Measurements from ENCODE around the gene TMED1.
A peak's percentile ranks its signal among the peaks of the same experiment; 100 is the strongest.

The TMED1 gene

DNA sequence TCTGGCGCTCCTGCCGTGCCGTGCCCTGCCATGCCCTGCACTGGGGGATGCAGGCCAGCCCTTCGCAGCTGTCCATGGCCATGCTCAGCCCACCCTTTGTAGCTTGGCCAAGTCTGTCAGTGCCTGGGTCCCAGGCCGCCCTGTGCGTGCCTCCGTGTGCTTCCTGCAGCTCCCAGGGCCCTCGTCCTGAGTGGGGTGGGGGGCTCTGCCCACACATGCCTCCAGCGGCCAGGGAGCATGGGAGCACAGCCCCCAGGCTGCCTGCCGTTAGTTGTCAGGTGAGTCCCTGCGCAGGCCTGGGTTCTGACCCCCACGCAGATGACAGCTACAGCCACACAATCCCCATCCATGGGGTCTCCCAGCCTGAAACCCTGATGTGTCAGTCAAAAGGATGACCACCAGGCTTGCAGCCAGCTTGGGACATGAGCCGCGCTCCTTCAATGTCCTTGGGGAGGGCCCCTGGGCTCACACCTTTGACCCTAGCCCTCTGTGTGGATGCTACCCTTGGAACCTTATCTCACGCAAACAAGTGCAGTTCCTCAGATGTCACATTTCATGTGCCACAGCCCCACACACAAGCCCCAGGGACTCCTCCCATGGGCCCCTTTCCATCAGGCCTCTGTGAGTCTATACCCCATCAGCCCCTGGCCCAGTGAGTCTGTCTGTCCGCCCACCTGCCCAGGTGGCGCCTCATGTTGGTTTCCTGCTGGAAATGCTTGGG lies 24.5 kb downstream of the TMED1 start:
- no peak for DNase-seq (ENCODE audit: low spot score)

DNA sequence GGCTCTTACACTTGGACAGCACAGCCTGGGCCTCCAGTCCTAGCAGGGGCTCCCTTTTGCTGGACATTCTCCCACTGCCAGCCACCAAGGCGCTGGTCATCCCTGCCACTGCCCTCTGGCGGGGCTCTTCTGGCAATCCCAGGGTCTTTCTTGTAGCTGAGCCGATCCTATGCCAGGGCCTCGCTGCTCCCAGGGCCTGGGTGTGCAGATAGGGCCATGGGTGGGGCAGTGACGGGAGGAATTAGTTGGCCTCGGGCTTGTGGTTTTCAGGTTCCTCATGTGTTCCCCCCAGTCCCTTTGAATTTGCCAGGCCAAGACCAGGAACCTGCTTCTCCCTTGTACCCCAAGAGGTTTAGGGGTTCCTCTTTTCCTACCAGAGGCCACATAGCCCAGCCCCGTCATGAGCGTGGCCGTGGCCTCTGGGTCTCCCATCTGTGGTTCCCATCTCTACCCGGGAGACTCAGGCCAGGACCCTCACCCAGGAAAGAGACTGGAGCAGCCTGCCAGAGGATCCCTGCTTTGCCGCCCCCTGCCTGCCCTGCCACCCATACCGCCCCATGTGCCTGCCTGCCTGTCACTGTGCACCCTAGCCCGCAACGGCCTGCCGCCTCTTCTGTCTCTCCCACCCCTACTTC lies 26.2 kb downstream of the TMED1 start:
- peak; percentile 29 for DNase-seq (ENCODE audit: low spot score)

DNA sequence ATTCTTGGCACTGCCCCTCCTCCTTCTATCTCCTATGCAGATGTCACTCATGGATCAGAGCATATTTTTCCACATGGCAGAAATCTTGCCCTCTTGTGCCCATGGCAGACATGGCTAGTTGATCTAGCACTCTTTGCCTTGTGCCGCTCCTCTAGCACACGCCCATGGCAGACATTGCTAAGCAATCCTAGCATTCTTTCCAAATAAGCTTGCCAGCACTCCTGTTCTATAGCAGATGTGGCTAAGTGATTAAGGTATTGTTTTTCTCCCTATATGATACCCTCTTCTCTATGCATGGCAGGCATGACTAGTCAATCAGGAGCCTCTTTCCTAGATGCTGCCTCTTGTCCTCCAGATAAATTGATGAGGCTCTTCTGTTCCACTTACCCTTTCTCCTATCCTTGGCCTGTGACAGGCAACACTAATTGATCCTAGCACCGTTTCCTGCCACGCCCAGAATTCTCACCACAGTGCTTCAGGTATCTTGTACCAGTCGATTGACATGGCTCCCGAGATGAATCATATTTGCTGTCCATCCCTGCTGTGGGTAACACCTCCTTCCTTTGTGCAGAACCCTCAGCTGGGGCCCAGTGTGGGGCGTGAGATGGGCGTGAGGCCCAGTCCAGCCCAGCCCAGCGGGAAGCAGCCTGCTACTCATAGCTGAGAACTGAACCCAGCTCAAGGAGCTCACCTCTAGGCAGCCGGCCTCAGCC lies 26.9 kb downstream of the TMED1 start:
- no peak for DNase-seq (ENCODE audit: low spot score)

DNA sequence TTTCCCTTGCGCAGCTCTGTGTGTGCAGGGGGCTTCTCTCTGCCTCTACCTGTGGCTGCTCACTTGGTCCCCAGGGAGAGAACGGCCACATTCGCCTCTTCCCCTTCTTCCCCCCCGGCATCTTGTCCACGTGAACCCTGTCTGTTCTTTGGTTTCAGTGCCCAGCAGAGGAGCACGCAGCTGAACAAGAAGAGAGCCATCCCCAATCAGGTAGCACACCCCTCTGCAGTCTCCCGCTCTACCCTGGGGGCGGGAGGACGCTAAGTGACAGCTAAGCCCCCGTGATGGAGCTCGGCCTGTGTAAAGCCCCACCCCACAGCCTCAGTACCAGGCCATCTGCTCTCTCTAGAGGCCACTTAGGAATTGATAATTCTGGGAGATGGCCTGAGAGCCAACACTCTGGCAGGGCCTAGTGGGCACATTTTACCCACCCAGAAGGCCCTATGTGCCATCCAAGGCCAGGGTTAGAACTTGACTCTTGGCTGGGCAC lies 30.2 kb downstream of the TMED1 start:
- peak; percentile 53 for DNase-seq (ENCODE audit: low spot score)

DNA sequence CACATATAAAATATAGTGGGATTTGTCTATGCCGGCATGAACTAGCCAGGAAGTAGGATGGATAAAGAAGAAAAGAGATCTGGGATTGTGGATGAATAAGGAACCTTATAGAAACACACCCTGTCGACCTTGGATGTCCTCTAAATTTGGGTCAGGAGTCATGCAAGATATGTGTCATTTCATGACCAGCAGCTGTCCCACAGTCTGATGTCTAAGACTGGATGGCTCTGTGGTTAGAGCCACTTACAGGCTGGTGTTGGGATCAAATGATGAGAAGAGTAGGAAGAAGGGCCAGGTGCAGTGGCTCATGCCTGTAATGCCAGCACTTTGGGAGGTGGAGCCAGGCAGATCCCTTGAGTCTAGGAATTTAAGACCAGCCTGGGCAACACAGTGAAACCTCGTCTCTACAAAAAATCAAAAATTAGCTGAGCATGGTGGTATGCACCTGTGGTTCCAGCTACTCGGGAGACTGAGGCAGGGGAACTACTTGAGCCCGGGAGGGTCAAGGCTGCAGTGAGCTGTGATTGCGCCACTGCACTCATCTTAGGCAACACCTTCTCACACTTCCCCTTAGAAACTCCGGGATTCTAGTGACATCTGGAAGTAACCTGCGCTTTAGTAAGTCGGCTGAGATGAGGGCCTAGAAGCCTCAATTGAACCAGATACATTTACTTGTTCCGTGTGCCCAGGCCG lies 30.8 kb downstream of the TMED1 start:
- peak; percentile 52 for DNase-seq (ENCODE audit: low spot score)

DNA sequence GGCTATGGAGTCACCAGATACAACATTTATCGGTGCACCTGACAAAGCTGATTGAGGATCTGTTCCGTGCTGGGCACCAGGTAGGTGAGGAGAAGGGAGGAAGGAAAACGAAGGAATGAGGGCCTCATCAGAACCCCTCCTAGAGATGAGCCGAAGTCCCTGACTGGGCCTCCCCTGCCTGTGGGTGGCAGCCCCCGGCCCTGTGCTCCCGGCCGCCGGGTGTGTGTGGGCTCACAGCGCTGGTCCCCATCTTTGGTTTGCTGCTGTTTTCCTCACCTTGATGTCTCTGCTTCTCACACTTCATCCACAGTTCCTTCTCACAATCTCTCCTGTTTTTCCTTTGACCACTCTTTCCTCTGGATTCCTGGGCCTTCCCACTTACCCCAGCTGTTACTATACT lies 32.8 kb downstream of the TMED1 start:
- DNase-seq (ENCODE audit: low spot score): no peak

DNA sequence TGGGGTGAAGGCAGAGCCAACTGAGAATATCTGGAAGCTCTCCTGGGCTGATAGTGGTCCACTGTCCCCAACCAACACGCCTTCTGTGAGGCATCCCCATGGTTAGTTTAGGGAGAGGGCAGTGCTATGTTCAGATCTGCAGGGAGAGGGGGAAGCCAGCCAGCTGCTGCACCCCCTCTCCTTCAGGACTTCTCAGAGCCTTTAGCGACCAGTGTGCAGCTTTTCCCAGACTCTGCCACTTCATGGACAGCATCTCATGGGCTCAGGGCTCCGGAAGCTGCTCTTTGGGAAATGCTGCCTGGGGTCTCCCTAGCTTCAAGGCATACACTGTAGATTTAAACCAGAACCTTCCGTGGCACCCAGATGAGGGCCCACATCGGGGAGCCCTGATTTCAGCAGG lies 33.5 kb downstream of the TMED1 start:
- no peak for DNase-seq (ENCODE audit: low spot score)

DNA sequence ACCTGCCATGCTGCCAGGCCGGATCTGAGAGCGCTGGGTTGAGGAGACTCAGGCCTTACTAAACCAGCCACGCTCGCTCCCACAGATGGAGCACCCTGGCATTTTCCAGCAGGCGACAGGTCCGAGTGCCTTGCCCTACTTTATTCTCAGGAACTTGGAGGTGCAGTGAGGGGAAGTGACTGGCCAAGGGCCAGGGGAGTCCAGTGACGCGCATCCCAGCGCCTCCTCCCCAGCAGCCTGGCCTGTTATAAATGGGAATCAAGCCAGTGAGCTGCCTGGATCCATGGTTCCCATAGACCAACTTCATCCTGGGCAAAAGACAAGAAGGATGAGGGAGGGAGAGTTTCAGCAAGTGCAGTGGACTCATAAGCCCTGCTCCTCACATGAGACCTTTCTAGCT lies 35.5 kb downstream of the TMED1 start:
- DNase-seq (ENCODE audit: low spot score): peak; percentile 23

DNA sequence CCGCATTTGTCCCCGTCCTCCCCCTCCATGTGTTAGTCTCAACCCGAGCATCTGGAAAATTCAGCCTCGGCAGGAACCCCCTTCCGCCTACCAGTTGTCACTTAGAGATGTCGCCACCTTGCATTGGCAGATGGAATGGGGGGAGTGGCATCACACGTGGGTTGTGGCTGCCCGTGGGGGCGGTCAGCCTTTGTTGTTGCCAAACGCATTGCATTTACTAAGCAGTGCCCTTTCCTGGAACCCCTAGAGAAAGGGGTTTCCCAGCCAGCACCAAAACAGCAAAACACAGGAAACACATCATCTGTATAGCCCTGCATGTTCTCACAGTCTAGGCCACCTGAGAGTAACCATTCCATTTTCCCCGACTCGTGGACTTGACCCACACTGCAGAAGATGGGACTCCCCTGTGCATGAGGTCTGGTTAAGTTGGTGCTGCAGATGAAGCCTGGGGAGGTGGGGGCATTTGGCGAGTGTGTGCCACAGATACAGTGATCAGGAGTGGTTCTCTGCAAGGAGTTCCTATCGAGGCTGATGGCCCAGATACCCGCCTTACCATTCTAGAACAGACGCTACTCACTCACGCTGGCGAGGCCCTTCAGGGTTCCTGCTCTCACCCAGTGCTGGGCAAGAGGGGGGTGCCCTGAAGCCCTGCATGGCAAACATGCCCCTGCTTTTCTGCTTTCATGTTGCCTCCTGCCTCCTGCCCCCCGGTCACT lies 38.3 kb downstream of the TMED1 start:
- DNase-seq (ENCODE audit: low spot score): peak; percentile 57

DNA sequence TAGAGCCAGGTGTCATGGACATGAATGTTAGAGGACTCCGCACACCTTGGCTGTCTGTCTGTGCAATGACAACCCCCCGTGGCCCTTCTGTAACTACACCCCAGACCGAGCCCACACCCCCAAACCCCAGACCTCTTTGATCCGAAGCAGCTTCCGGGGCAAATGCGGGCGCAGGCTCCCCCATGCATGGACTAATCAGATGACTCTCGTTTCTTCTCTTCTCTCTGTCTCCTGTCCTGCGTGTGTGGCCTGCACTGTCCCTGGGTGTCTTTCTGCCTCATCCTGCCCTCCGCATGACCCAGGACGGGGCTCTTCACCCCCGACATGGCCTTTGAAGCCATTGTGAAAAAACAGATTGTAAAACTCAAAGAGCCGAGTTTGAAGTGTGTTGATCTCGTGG lies 38.9 kb downstream of the TMED1 start:
- no peak for DNase-seq (ENCODE audit: low spot score)

DNA sequence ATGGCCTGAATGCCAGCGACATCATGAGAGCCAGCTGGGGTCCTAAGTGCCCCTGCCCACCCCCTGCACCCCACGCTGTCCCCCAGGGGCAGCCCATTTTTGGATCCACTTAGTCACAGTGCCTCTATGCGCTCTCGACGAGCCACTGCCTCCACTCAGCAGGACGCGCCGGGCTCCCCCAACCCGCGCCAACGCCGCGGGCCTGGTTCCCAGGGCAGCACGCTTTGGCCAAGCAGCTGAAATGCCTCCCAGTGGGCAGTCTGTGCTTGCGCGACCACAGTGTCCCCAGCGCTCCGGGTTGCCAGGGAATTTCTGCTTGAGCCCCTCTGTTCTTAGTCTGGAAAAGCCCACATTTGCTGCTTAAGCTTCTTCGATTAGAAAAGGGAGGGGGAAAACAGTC lies 39.4 kb downstream of the TMED1 start:
- peak; percentile 48 for DNase-seq (ENCODE audit: low spot score)

DNA sequence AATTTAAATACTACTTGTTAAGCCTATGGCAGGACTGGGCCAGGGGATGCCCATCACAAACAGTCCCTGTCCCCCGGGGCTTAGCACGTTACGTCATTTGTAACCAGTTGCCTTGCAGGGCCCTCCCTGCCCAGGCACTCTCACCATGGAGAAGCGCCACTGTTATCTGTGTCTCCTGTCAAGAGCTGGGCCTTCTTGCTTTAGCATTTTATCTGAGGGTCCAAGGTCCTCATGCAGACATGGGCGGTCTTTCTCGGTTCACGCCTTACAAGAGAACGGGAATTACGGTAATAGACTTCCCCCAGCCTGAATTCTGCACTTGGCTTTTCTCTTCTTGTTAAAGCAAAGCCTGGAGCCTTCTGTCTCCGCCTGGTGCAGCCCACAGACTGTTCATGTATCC lies 46.1 kb downstream of the TMED1 start:
- no peak for DNase-seq (ENCODE audit: low spot score)

DNA sequence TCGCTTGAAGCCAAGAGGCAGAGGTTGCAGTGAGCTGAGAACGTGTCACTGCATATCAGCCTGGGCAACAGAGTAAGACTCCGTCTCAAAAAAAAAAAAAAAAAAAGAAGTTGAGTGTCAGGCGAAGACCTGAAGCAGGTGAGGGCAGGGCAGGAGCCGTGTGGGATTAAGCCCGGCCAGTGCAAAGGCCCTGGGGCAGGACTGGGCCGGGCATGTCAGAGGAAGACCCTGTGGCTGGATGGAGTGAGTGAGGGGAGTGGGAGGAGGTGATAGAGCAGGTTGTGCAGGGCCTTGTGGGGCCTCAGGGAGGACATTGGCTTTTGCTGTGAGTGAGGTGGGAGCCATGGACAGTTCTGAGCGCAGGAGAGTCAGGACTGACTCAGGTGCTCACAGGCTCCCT lies 47.9 kb downstream of the TMED1 start:
- DNase-seq (ENCODE audit: low spot score): no peak

DNA sequence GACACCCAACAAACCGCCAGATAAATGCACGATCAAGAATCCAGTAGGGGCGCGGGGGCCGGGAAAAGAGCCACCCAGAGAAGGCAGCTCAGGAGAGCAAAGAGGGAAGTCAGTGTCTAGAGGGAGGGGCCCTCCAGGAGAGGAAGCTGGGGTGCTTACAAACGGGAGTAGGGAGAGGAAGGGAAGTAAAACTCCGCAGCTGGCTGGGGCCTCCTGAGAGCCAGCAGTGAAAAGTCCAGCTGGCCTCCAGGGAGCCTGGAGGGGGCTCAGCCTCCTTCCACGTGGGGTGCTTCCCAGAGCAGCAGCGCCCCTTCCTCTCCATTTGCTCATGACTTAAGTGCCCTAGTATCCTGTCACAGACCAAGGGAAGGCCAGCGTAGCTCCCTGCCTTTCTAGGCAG lies 51.8 kb downstream of the TMED1 start:
- DNase-seq (ENCODE audit: low spot score): peak; percentile 61

DNA sequence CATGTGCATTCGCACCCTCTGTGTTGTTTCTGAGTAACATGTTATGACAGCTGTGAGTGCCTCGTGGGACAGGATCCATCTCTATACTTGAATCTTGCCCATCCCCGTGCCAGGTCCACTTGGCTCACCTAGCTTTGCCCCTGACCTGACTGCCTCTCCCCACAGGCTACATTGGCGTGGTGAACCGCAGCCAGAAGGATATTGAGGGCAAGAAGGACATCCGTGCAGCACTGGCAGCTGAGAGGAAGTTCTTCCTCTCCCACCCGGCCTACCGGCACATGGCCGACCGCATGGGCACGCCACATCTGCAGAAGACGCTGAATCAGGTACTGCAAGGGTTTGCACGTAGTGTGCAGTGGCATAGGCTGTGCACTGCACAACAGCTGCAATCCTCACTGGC lies 53.2 kb downstream of the TMED1 start:
- DNase-seq (ENCODE audit: low spot score): no peak

All from Ammon's horn (tissue), 1 donor.